NCI-H226 (cell line): ENCODE results near the gene KCNH2.
"Not testable (repeated sequence)": the region's sequence is repeated elsewhere in the genome, so short reads cannot be mapped to it uniquely, and the experiment has no call there.

Source experiments
- DNase-seq: peaks from one replicate; pipeline ENCODE4 v3.0.0-alpha.2; 2015

Gene KCNH2, protein sequence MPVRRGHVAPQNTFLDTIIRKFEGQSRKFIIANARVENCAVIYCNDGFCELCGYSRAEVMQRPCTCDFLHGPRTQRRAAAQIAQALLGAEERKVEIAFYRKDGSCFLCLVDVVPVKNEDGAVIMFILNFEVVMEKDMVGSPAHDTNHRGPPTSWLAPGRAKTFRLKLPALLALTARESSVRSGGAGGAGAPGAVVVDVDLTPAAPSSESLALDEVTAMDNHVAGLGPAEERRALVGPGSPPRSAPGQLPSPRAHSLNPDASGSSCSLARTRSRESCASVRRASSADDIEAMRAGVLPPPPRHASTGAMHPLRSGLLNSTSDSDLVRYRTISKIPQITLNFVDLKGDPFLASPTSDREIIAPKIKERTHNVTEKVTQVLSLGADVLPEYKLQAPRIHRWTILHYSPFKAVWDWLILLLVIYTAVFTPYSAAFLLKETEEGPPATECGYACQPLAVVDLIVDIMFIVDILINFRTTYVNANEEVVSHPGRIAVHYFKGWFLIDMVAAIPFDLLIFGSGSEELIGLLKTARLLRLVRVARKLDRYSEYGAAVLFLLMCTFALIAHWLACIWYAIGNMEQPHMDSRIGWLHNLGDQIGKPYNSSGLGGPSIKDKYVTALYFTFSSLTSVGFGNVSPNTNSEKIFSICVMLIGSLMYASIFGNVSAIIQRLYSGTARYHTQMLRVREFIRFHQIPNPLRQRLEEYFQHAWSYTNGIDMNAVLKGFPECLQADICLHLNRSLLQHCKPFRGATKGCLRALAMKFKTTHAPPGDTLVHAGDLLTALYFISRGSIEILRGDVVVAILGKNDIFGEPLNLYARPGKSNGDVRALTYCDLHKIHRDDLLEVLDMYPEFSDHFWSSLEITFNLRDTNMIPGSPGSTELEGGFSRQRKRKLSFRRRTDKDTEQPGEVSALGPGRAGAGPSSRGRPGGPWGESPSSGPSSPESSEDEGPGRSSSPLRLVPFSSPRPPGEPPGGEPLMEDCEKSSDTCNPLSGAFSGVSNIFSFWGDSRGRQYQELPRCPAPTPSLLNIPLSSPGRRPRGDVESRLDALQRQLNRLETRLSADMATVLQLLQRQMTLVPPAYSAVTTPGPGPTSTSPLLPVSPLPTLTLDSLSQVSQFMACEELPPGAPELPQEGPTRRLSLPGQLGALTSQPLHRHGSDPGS

DNA sequence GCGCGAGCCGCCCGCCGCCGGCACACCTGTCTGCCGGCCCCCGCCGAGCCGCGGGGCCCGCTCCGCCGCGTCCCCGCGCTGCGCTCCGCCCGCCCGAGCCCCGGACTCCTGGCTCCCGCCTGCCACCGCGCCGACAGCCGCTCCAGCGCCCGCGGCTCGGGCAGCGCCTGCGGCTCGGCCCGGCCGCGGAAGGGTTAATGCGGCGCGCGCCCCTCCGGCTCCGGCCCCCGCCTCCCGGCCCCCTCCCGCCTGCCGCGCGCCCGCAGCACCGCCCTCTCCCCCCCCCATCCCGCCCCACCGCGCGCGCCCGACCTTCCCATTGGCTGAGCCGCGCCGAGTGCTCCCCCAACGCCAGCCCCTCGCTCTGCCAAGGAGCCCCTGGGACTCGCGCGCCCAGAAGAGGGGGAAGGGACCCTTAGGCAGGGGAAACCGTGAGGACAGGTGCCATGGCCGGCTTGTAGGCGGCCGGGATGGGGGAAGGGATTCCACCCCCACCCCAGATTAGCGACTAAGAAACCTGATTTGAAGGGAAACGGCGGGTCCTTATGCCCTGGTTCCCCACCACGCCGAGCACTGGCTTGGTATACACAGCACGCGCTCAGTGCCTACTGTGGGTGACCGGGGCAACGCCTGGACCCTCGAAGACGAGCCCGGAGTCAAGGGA lies at the start of gene KCNH2:
KCNH2 (minus strand) TSS at position 196 of the 664 bp plus-strand sequence. CDS start 408 bp downstream, outside the sequence.
- peak; percentile 22 for DNase-seq

DNA sequence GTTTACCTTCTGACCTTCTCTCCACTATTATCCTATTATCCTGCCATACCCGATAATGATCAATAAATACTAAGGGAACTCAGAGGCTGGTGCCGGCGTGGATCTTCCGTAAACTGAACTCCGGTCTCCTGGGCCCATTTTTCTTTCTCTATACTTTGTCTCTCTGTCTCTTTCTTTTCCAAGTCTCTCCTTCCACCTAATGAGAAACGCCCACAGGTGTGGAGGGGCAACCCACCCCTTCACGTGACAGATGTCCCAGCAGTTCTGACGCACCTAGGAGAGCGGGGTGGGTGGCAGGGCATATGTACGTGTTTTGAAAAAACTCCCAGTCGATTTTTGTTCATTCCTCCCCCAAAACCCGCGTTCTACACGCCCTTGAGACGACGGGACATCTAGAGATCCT lies 49.6 kb upstream of the KCNH2 start:
- DNase-seq: not testable (repeated sequence)

DNA sequence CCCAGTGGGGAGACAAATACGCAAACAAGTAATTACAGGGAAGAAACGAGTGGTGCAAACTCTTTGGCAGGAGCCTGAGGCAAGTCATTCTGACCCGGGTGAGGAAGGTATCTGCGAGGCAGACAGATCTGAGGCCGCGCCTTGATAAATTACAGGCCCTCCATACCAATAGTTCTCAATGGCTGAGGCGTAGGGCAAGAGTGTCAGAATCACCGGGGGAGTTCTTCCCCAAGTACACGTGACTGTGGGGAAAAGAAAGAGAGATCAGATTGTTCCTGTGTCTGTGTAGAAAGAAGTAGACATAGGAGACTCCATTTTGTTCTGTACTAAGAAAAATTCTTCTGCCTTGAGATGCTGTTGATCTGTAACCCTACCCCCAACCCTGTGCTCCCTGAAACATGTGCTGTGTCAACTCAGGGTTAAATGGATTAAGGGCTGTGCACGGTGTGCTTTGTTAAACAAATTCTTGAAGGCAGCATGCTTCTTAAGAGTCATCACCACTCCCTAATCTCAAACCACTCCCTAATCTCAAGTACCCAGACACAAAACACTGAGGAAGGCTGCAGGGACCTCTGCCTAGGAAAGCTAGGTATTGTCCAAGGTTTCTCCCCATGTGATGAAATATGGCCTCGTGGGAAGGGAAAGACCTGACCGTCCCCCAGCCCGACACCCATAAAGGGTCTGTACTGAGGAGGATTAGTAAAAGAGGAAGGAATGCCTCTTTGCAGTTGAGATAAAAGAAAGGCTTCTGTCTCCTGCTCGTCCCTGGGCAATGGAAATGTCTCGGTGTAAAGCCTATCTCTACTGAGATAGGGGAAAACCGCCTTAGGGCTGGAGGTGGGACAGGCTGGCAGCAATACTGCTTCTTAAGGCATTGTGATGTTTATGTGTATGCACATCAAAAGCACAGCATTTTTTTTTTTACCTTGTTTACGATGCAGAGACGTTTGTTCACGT lies 48.9 kb upstream of the KCNH2 start:
- DNase-seq: peak; percentile 59

DNA sequence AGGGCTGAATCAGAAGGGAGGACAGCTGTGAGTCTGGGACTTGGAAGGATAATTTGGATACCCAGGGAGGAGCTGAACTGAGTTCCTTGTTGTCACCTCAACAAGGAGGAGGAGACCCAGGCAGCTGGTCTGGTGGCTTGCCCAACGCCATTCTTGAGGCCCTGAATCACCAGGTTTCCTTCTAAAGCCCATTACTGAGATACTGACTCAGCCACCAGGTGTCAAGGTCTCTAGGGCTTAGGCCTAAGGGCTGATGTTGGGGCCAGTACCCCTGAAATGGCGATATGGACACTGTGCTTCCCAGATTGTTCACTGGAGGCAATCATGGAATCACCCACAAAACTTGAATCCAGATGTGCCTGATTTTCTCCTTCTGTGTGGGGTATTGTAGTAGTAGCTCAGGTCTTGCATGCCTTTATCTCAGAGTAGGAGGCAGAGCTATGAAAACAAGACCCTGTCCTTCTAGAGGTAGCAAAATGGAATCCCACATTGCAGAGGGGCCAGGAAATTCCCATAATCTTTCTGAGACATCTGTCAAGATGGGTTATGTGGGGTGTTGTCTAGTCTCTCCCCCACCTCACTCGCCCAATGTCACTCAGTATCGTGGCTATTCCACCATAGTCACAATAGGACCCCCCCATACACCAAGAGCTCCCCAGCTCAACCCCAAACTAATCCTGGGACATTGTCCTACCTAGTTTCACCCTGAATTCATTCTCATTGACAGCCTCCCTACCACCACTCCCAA lies 48.0 kb upstream of the KCNH2 start:
- peak; percentile 22 for DNase-seq

DNA sequence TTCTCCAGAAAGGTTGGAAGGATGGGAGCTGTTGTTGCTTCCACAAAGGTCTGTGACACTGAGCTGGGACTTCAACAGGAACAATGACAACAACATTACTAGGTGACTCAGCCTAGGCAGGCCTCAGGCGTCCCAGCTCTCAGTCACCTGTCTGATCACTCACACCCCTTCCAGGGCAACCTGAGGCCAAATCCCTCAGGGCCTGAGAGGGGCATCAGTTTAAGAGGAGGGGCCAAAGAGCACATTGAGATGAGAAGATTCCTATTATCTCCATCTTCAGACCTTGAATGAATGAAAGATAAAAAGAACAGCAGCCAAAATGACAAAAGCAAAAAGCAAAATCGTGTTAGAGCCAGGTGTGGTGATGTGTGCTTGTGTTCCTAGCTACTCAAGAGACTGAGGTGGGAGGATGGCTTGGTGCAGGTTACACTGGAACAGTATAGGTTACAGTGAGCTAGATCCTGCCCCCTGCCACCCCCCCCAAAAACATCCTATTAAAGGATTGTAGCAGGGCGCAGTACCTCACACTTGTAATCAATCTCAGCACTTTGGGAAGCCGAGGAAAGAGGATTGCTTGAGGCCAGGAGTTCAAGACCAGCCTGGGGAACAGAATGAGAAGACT lies 46.4 kb upstream of the KCNH2 start, which contains the start of gene ATG9B:
ATG9B (minus strand) TSS at position 60 of the 622 bp plus-strand sequence. CDS start 71 bp downstream, outside the sequence.
- DNase-seq: no peak

DNA sequence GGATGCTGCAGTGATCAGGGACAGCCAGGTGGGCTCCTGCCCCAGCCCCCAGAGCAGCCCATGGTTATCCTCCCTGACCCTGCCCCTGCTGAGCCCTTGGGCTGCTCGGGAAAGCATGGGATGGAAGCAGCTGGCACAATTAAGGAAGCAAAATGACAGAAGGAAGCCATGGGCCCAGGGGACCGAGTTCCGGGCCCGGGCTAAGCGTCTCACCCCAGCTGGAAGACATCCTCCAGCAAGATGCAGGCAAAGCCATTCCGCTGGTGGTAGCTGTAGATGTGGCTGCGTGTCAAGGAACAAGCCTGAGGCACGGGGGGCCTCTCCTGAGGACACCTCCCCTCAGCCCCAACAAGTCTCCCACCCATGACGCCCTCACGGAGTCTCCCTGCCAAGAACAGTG lies 45.1 kb upstream of the KCNH2 start:
- no peak for DNase-seq

DNA sequence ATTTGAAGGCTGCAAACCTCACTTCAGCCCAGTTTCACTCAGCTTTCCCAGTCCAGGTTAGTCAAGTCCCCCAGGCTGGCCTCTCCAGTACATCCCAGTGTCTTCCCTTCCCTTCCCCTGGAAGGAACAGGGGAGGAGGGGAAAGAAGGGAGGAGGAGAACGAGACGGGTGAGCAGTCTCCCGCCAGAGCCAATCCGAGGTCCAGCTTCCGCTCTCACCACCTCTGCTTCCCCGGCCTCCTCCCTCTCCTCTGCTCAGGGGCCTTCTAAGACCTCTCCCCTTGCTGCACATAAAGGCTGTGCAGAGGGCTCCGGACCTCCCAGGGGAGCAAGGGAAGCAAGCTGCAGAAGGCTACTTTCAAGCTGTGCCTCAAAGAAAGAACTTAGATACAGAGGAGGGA lies 42.1 kb upstream of the KCNH2 start:
- no peak for DNase-seq

DNA sequence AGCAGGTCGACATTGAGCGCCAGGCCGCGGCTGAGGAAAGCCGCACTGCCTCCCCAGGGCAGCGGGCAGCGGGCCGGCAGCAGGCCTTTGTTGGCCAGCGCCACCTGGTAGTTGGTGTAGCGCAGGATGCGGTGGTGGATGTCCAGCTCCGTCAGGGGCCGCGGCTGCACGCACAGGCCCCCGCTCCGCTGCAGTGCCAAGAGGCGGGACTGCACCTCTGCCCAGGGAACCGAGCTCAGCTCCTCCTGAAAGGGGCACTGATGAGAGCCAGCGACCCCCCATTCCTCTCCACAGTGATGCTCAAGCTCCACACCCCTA lies 41.0 kb upstream of the KCNH2 start:
- no peak for DNase-seq

DNA sequence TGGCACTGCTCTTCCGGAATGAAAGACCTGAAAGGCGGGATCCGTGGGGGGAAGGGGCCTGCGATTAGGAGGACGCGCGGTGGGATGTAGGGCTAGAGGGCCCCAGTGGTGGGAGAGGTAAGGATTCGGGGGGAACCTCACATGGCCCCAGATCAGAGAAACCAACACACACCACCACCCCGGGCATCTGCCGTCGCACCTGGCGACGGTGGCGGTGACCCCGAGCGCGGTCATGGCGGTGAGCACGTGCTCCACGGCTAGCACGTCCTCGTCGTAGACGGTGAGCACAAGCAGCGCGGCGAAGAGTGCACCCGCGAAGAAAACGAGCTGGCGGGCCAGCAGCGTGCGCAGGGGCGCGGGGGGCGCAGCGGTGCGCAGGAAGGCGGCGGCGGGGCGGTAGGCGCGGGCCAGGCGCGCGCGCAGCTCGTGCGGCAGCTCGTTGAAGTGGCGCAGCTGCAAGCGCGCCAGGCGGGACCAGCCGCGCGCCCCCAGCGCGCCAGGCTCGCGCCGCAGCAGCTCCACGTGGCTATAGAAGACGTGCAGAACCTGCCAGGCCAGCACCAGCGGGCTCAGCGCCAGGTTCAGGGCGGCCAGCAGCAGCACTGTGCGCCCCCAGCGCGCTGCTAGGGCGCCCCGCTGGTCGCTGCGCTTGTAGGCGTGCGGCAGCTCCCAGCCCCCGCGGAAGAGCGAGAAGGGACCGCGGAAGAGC lies 40.5 kb upstream of the KCNH2 start:
- no peak for DNase-seq

DNA sequence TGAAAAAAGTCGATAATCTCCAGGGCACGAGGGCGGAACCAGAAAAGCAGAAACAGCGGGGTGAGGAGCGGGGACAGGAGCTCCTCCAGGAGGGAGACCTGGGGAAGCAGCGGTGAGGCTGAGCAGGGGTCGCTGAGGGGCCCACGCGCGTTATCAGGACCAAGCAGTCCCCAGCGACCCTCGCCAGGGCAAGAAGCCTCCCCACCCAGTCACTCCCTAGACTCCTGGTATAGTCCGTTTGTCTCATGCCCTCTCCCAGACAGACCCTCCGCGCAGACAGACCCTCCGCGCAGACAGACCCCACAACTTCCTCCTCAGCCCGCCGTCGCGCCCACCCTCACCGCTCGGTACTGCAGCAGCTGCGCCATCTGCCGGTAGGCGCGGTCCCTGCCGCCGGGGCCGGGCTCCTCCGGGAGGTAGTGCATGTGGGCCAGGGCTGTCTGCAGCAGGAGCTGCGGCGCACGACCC lies 39.9 kb upstream of the KCNH2 start:
- peak; percentile 29 for DNase-seq

DNA sequence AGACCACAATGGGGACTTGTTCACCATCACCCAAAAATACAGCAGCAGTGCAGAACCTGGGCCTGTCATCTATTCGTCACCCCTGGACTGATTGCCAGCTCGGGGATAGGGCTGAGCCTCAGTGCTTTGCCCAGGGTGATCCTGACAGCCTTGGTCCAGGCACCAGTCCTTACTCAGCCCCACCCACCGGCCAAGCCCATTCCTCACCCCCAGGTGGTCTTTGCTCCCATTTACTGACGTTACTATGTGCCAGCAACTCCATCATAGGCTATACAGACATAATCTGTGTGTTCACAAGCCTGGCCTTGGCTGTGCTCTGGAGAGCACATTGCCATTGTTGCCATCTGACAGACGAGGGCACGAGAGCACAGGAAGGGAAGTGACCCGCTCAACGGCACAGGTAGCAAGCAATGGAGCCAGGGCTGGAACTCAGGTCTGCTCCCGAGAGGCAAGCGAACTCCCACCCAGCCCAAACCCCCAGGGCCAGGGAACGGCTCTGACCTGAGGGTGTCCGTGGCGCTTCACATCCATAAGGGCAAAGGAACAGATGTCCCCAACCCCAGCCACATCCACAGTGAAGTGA lies 39.3 kb upstream of the KCNH2 start:
- no peak for DNase-seq

DNA sequence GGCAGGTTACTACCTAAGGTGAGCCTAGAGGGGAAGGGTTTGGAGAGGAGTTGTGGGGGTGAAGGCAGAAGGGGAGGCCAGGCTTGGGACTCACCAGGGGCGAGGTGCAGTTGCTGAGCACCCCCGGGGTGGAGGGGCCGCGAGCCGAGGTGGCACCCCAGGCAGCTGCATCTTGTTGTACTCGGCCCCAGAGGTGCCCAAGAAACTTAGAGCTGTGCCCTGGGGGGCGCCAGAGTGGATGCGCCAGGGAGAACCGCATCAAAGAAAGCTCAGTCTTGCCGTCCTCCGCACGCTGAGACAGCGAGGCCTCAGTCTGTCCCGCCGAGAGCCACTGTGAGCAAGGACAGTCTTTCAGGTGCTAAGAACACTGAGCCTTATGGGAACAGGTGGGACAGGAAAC lies 38.8 kb upstream of the KCNH2 start:
- DNase-seq: no peak

DNA sequence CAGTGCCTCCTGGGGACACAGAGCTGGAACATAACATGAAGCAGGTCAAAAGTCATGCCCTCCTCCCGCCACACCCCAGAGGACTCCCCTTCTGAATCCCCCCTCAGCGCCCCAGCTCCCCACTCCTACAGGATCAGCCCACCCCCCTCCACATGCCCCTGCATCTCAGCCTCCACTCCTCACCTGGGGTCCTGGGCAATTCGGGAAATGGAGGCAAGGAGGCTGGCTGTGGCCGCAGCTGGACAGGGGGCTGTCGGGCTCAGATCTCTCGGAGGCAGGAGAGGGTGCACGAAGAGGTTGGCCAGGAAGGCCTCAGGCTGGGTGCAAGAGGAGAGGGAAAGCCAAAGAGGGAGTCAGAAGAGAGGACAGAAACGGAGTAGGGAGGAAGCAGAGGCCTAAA lies 38.4 kb upstream of the KCNH2 start:
- no peak for DNase-seq

DNA sequence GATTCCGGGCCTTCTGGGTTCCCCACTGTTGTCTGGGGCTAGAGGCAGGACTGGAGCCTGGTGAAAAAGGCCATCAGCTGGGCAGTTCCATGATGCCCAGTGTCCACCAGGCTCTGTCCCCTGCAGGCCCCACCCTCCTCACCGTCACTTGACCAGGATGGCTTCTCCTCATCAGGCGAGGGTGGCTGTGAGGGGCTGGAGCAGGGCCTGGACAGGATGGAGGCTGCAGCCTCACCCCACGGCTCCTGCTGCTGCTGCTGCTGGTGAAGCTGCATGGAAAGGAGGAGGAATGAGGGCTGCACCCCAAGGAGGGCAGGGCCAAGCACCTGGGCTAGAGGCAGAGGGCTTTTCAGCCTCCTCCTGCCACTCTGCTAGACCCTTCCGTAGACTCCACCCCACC lies 37.8 kb upstream of the KCNH2 start:
- no peak for DNase-seq

DNA sequence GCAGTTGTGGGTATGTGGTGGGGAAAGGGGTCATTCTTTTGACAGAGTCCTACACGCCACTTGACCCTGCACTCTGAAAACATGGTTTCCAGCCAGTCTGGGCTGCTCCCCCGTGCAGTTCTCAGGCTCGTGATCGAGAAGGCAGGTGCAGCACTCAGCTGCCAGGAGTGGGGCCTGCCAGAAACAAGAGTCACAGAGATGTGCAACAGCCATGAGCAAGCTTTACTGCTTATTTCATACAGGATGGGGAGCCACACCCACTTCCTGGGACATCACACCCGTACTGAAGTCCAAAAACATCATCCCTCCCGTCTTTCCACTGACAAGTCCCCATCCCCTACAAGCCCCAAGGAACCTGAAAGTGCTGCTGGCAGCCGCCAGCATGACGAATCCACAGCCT lies 36.8 kb upstream of the KCNH2 start:
- no peak for DNase-seq

DNA sequence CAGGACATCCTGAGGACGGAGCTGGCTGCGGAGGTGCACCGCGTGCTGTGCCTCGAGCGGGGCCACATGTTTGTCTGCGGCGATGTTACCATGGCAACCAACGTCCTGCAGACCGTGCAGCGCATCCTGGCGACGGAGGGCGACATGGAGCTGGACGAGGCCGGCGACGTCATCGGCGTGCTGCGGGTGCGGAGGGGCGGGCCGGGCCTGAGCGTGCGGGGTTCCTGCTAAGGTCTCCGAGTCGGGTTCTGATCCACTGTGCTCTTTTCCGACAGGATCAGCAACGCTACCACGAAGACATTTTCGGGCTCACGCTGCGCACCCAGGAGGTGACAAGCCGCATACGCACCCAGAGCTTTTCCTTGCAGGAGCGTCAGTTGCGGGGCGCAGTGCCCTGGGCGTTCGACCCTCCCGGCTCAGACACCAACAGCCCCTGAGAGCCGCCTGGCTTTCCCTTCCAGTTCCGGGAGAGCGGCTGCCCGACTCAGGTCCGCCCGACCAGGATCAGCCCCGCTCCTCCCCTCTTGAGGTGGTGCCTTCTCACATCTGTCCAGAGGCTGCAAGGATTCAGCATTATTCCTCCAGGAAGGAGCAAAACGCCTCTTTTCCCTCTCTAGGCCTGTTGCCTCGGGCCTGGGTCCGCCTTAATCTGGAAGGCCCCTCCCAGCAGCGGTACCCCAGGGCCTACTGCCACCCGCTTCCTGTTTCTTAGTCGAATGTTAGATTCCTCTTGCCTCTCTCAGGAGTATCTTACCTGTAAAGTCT lies 35.8 kb upstream of the KCNH2 start:
- DNase-seq: no peak

DNA sequence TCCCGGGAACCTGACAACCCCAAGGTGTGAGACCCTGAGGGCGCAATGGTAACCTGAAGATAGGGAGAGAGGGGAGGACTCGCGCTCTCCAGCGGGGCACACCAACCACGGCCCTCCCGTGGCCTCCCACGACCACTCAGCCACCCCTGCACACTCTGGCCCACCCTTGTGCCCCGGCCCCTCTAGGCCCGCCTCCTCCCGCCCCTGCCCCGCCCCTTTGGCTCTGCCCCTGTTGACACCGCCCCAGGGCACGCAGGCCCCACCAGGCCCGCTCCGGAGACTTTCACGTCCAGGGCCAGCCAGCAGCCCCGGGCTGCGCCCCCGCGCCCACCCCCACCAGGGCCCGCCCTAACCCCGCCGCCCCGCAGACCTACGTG lies 35.2 kb upstream of the KCNH2 start:
- no peak for DNase-seq

DNA sequence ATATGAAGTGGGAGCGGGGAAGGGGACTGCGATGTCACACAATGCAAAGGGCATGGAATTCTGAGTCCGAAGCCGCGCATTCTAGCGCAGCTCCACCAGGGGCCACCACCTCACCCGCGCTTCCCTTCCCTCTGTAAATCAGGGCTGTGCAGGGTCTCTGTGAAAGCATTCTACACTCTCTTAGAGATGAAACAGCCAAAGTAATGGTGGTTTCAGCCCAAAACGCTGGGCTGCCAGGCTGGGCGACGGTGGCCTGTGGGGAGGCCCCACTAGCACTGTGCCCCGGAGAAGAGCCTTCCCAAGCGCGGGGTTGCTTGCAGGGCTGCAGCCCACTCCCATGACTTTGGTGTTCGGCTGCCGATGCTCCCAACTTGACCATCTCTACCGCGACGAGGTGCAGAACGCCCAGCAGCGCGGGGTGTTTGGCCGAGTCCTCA lies 34.8 kb upstream of the KCNH2 start:
- DNase-seq: no peak
